Inflammatory macrophage treated with lipopolysaccharide for 4 hours (primary cell): Measurements from ENCODE around the gene CREB5.

Experiments used
- DNase-seq: peaks from one replicate; pipeline ENCODE4 v3.0.0-alpha.2; 2020

The CREB5 gene

GRCh38 chr7:28872226-28872625 lies 459.9 kb downstream of the CREB5 start:
- no peak for DNase-seq

- DNase-seq = no peak
Measured at GRCh38 chr7:28873365-28873764, 461.0 kb downstream of the CREB5 start.

- no peak for DNase-seq
Measured at GRCh38 chr7:28874001-28874400, 461.7 kb downstream of the CREB5 start.
